ENCODE data around the gene ETV3L.
"Not testable (repeated sequence)": the region's sequence is repeated elsewhere in the genome, so short reads cannot be mapped to it uniquely, and the experiment has no call there.

Gene ETV3L

DNA sequence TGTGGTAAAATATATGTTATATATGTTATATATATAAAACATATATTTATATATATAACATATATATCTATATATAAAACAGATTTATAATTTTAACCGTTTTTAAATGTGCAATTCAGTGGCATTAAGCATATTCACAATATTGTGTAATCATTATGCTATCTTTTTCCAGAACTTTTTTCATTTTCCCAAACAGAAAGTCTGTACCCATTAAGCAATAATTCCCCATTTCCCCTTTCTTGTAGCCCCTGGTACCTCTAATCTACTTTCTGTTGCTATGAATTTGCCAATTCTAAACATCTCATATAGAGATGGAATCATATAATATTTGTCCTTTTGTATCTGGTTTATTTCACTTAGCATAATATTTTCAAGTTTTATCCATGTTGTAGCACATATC, 43.3 kb downstream of the ETV3L start:
- no peak for TF ChIP-seq CTCF (conservative IDR thresholded peaks at IDR 0.05; ENCODE audit: low read depth, low read length)
- H3K4me3 ChIP-seq (ENCODE audit: low read length), result no peak overlapping the region
- no peak for DNase-seq (ENCODE audit: low read depth)

- not testable (repeated sequence) for H3K4me3 ChIP-seq (ENCODE audit: low read length); DNase-seq (ENCODE audit: low read depth)
Observed at GRCh38 chr1:157055729-157056128, 43.9 kb downstream of the ETV3L start.

DNA sequence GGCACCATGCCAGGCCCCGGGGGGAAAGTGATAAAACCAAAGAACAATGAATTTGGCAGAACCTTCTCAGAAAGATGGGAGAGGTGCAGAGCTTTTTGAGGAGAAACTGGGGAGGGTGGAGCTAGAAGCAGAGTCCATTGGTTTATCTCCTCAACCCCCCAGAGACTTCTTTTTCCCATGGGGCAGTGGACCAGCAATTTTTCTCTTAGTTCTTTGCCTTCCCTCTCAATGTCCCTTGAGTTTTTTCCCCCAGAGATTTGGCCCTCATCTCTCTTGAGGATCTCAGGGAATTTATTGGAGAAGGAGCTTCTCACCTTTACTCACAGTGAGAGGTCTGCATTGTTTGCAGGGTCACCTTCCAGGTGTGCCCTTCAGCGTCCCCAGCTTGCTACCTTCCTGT, 48.8 kb downstream of the ETV3L start:
- H3K4me3 ChIP-seq (ENCODE audit: low read length), result no peak overlapping the region
- no peak for DNase-seq (ENCODE audit: low read depth)
- TF ChIP-seq CTCF (conservative IDR thresholded peaks at IDR 0.05; ENCODE audit: low read depth, low read length), result no peak

DNA sequence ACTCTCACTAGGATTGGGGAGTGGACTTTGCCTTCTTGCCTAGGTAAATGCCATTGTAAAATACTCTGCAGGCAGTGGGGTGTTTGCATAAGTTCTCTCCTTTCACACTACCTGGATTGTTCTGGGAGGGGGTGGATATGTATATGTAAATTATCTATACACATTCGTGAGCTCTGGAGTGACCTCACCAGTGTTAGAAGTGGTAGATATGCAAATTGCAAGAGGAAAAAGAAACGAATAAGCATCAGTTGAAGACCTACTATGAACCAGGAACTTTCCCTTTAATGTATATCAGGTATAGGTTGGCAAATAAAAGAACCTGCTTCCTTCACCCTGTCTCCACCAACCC, 52.6 kb downstream of the ETV3L start:
- DNase-seq (ENCODE audit: low read depth), result no peak
- TF ChIP-seq CTCF (conservative IDR thresholded peaks at IDR 0.05; ENCODE audit: low read depth, low read length), result no peak

DNA sequence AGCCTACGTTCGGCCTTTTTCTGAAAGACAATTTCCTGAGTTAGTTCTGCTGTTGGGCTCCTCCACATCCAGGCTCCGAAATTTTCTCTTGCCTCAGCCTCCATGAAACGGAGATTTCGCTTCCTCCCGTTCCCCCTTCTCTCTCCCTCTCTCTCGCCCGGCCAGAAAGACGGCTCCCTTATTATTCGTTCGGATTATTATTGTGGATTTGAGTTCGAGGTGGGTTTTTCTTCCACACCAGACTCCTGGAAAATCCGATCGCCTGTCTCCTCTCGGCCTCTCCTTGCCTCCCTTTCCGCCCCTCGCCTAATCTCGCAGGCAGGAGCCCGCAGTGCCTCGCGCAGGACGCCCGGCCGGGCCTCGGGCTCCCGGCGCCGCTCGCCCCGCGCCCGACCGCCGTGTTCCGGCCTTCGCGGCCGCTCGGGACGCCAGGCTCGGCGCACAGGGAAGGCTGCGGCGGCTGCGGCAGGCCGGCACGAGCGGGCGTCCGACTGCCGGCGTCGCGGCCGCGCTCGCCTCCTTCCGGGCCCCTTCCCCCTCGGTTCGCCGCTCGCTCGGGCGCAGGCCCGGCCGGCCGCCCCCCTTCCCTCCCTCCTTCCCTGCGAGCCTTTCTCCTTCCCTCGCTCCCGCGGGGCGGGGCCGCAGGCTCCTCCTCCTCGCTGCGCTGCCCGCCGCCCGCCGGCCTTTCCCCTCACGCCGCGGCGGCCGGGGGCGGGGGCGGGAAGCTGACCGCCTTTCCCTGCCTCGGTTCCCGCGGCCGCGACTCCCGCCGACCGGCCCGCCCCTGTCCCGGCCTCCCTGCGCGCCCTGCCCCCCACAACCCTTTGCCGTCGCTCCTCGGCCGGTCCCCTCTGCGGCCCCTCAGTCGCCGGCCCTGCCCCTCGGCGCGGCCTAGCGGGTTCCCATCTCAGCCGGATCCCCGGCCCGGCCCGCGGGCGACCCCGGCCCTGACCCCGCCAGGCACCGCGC, 54.1 kb downstream of the ETV3L start, which contains the start of gene ARHGEF11:
ARHGEF11 (minus strand) TSS at position 493 of the 969 bp plus-strand sequence. CDS start 1,412 bp downstream, outside the sequence.
- no peak for TF ChIP-seq CTCF (conservative IDR thresholded peaks at IDR 0.05; ENCODE audit: low read depth, low read length)
- H3K4me3 ChIP-seq (ENCODE audit: low read length), result peak within 1 kb of the TSS; percentile 86
- peak; percentile 56 for DNase-seq (ENCODE audit: low read depth)

More for the DNA sequence above, 52.6 kb downstream of the ETV3L start:
- no peak overlapping the region for H3K4me3 ChIP-seq (ENCODE audit: low read length)

GRCh38 chr1:157044326-157044725, 55.3 kb downstream of the ETV3L start:
- no peak for DNase-seq (ENCODE audit: low read depth)
- H3K4me3 ChIP-seq (ENCODE audit: low read length), result peak overlapping the region; percentile 86
- no peak for TF ChIP-seq CTCF (conservative IDR thresholded peaks at IDR 0.05; ENCODE audit: low read depth, low read length)

GRCh38 chr1:157043685-157044084, 55.9 kb downstream of the ETV3L start:
- peak overlapping the region; percentile 86 for H3K4me3 ChIP-seq (ENCODE audit: low read length)
- no peak for TF ChIP-seq CTCF (conservative IDR thresholded peaks at IDR 0.05; ENCODE audit: low read depth, low read length)
- no peak for DNase-seq (ENCODE audit: low read depth)
